ENCODE measurements around the gene PAFAH1B1. TPM values are rescaled to one million over a fixed set of nuclear protein-coding genes. Genes with fewer than 3 reads are reported as not detected.

Gene PAFAH1B1
- total and polyA plus RNA-seq, 5 donors: 39.1 to 128 (median 104) TPM

GRCh38 chr17:2594722-2595599 lies 1.5 kb downstream of the PAFAH1B1 start:
- Histone ChIP-seq H3K9me3 (ENCODE audit: control insufficient read depth, low read length) (no peaks in the 10 kb centered on the region), H3K4me1 (ENCODE audit: control insufficient read depth, insufficient read depth, low read length) (no peaks in the 10 kb centered on the region), H3K27ac (ENCODE audit: low read length) (peak overlapping the region; percentile 87), H3K27me3 (ENCODE audit: control insufficient read depth, insufficient read depth) (no peaks in the 10 kb centered on the region), H3K4me3 (ENCODE audit: low read length) (peak overlapping the region; percentile 98)
- 2% methylated on average over 16 of the region's 16 CpGs for WGBS
- intact Hi-C loops (cut with DNase I): loop anchor here in 2 of 4 donors (10.0 kb wide), 1 partner anchor 70 kb away; no protein-coding TSS in a partner anchor
- no peak for DNase-seq
- no peak for ATAC-seq

- Histone ChIP-seq H3K27ac (ENCODE audit: low read length) (no peak overlapping the region), H3K4me1 (ENCODE audit: control insufficient read depth, insufficient read depth, low read length) (peaks cover 2% of the 10 kb centered on the region), H3K9me3 (ENCODE audit: control insufficient read depth, low read length) (no peaks in the 10 kb centered on the region), H3K27me3 (ENCODE audit: control insufficient read depth, insufficient read depth) (no peaks in the 10 kb centered on the region), H3K4me3 (ENCODE audit: low read length) (peak overlapping the region; percentile 98)
- DNase-seq (no peak), ATAC-seq (no peak)
- intact Hi-C loops (cut with DNase I): loop anchor here in 2 of 4 donors (10.0 kb wide), 1 partner anchor 69 kb away; no protein-coding TSS in a partner anchor
- 8% methylated on average over 4 of the region's 4 CpGs for WGBS
These were observed 2.3 kb downstream of the PAFAH1B1 start for GRCh38 chr17:2595716-2596115.

GRCh38 chr17:2598166-2598565 lies 4.7 kb downstream of the PAFAH1B1 start:
- Histone ChIP-seq H3K4me1 (ENCODE audit: control insufficient read depth, insufficient read depth, low read length) (peaks cover 5% of the 10 kb centered on the region), H3K9me3 (ENCODE audit: control insufficient read depth, low read length) (no peaks in the 10 kb centered on the region), H3K27ac (ENCODE audit: low read length) (no peak overlapping the region), H3K27me3 (ENCODE audit: control insufficient read depth, insufficient read depth) (no peaks in the 10 kb centered on the region), H3K4me3 (ENCODE audit: low read length) (no peak overlapping the region)
- ATAC-seq (no peak), DNase-seq (no peak)
- 77% methylated on average over 8 of the region's 8 CpGs for WGBS
- intact Hi-C loops (cut with DNase I): loop anchor here in 2 of 4 donors (10.0 kb wide), 1 partner anchor 67 kb away; no protein-coding TSS in a partner anchor

GRCh38 chr17:2602597-2603017 lies 9.2 kb downstream of the PAFAH1B1 start:
- Histone ChIP-seq H3K27me3 (ENCODE audit: control insufficient read depth, insufficient read depth) (no peaks in the 10 kb centered on the region), H3K4me3 (ENCODE audit: low read length) (no peak overlapping the region), H3K9me3 (ENCODE audit: control insufficient read depth, low read length) (no peaks in the 10 kb centered on the region), H3K4me1 (ENCODE audit: control insufficient read depth, insufficient read depth, low read length) (peaks cover 5% of the 10 kb centered on the region), H3K27ac (ENCODE audit: low read length) (no peak overlapping the region)
- ATAC-seq (peak in 1 of 2 donors; percentile 29), DNase-seq (no peak)
- 50% methylated on average over 6 of the region's 6 CpGs for WGBS
- intact Hi-C loops (cut with DNase I): no loop called here

GRCh38 chr17:2608350-2608913 lies 15.0 kb downstream of the PAFAH1B1 start:
- Histone ChIP-seq H3K4me1 (ENCODE audit: control insufficient read depth, insufficient read depth, low read length) (peaks cover 3% of the 10 kb centered on the region), H3K27ac (ENCODE audit: low read length) (no peak overlapping the region), H3K27me3 (ENCODE audit: control insufficient read depth, insufficient read depth) (no peaks in the 10 kb centered on the region), H3K9me3 (ENCODE audit: control insufficient read depth, low read length) (no peaks in the 10 kb centered on the region), H3K4me3 (ENCODE audit: low read length) (no peak overlapping the region)
- no peak for ATAC-seq
- 73% methylated on average over 6 of the region's 6 CpGs for WGBS
- DNase-seq: no peak
- intact Hi-C loops (cut with DNase I): no loop called here

GRCh38 chr17:2609091-2609490 lies 15.6 kb downstream of the PAFAH1B1 start:
- Histone ChIP-seq H3K4me1 (ENCODE audit: control insufficient read depth, insufficient read depth, low read length) (peaks cover 3% of the 10 kb centered on the region), H3K27ac (ENCODE audit: low read length) (no peak overlapping the region), H3K4me3 (ENCODE audit: low read length) (no peak overlapping the region), H3K27me3 (ENCODE audit: control insufficient read depth, insufficient read depth) (no peaks in the 10 kb centered on the region), H3K9me3 (ENCODE audit: control insufficient read depth, low read length) (no peaks in the 10 kb centered on the region)
- DNase-seq: no peak
- WGBS: 88% methylated on average over 7 of the region's 7 CpGs
- no peak for ATAC-seq
- intact Hi-C loops (cut with DNase I): no loop called here

GRCh38 chr17:2610195-2611175 lies 17.0 kb downstream of the PAFAH1B1 start:
- 47% methylated on average over 3 of the region's 3 CpGs for WGBS
- no peak for ATAC-seq
- Histone ChIP-seq H3K4me3 (ENCODE audit: low read length) (no peak overlapping the region), H3K27ac (ENCODE audit: low read length) (no peak overlapping the region), H3K27me3 (ENCODE audit: control insufficient read depth, insufficient read depth) (no peaks in the 10 kb centered on the region), H3K4me1 (ENCODE audit: control insufficient read depth, insufficient read depth, low read length) (peaks cover 3% of the 10 kb centered on the region), H3K9me3 (ENCODE audit: control insufficient read depth, low read length) (no peaks in the 10 kb centered on the region)
- DNase-seq: no peak
- intact Hi-C loops (cut with DNase I): no loop called here

GRCh38 chr17:2611627-2612026 lies 18.2 kb downstream of the PAFAH1B1 start:
- H3K4me3 ChIP-seq (ENCODE audit: low read length): no peak overlapping the region
- H3K27ac ChIP-seq (ENCODE audit: low read length): no peak overlapping the region
- peaks cover 3% of the 10 kb centered on the region for H3K4me1 ChIP-seq (ENCODE audit: control insufficient read depth, insufficient read depth, low read length)
- no peak for DNase-seq
- H3K9me3 ChIP-seq (ENCODE audit: control insufficient read depth, low read length): no peaks in the 10 kb centered on the region
- 75% methylated on average over 7 of the region's 7 CpGs for WGBS
- no peaks in the 10 kb centered on the region for H3K27me3 ChIP-seq (ENCODE audit: control insufficient read depth, insufficient read depth)
- ATAC-seq: no peak
- intact Hi-C loops (cut with DNase I): no loop called here

GRCh38 chr17:2612630-2613029 lies 19.2 kb downstream of the PAFAH1B1 start:
- no peak for ATAC-seq
- intact Hi-C loops (cut with DNase I): no loop called here
- Histone ChIP-seq H3K27me3 (ENCODE audit: control insufficient read depth, insufficient read depth) (no peaks in the 10 kb centered on the region), H3K4me3 (ENCODE audit: low read length) (no peak overlapping the region), H3K4me1 (ENCODE audit: control insufficient read depth, insufficient read depth, low read length) (peaks cover 3% of the 10 kb centered on the region), H3K9me3 (ENCODE audit: control insufficient read depth, low read length) (no peaks in the 10 kb centered on the region), H3K27ac (ENCODE audit: low read length) (no peak overlapping the region)
- 97% methylated on average over 7 of the region's 7 CpGs for WGBS
- no peak for DNase-seq

- intact Hi-C loops (cut with DNase I): no loop called here
- DNase-seq (peak in 1 of 3 donors; percentile 62), ATAC-seq (peak; percentile 31 to 32)
- Histone ChIP-seq H3K9me3 (ENCODE audit: control insufficient read depth, low read length) (no peaks in the 10 kb centered on the region), H3K27me3 (ENCODE audit: control insufficient read depth, insufficient read depth) (no peaks in the 10 kb centered on the region), H3K27ac (ENCODE audit: low read length) (no peak overlapping the region), H3K4me1 (ENCODE audit: control insufficient read depth, insufficient read depth, low read length) (peaks cover 3% of the 10 kb centered on the region), H3K4me3 (ENCODE audit: low read length) (no peak overlapping the region)
- WGBS: 85% methylated on average over 17 of the region's 17 CpGs
These were observed 19.8 kb downstream of the PAFAH1B1 start for GRCh38 chr17:2613089-2613808.
